Measurements from ENCODE around the gene ZNF718.
"Not testable (repeated sequence)": the region's sequence is repeated elsewhere in the genome, so short reads cannot be mapped to it uniquely, and the experiment has no call there.

The ZNF718 gene

DNA sequence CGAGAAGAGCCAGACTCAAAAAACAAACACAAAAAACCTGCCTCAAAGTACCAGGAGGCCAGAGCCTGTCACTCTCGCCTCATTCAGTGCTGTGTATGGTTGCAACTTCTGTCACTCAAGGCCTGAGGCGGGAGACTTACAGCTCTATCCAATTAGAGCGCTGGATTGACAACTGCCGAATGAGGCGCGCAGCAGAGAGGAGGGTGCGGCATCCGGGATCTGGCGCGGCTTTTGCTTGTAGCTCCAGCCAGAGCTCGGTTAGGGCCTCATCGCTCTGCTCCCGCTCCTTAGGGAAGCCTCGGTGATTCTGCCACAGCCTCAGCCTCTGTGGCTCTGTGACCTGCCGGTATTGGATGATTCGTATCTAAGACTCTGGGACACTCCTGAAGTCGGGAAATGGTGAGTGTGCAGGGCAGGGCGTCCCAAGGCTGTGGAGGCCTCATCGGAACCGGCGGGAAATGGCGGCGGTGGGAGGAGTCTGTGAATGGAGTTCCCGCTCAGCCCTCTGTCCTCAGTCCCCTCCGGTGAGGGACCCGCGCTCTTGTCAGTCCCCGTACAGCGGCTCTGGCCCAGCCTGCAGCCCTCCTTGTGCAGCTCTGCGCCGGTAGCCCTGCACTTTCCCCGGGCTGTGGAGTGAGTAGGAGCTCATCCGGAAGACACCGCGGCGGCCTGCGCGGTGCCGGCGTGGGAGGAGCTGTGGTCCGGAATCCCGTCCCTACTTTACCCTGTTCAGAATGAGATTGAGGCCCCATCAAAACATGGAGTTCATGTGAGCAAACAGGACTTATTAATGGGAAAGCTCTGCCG lies at the start of gene ZNF718:
TSS of gene ZNF718 (plus strand) at position 227 of the 807 bp plus-strand sequence. CDS start at position 397, 170 bp downstream.
- peak; percentile 95 for DNase-seq (ENCODE audit: low spot score)

GRCh38 chr4:85951-86350 lies 38.4 kb upstream of the ZNF718 start:
- DNase-seq (ENCODE audit: low spot score): no peak

DNA sequence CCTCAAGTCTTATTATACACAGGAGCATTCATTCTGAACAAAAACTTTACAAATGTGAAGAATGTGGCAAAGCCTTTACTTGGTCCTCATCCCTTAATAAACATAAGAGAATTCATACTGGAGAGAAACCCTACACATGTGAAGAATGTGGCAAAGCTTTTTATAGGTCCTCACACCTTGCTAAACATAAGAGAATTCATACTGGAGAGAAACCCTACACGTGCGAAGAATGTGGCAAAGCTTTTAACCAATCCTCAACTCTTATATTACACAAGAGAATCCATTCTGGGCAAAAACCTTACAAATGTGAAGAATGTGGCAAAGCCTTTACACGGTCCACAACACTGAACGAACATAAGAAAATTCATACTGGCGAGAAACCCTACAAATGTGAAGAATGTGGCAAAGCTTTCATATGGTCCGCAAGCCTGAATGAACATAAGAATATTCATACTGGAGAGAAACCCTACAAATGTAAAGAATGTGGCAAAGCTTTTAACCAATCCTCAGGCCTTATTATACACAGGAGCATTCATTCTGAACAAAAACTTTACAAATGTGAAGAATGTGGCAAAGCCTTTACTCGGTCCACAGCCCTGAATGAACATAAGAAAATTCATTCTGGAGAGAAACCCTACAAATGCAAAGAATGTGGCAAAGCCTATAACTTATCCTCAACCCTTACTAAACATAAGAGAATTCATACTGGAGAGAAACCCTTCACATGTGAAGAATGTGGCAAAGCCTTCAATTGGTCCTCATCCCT lies 37.6 kb upstream of the ZNF718 start:
- DNase-seq (ENCODE audit: low spot score): not testable (repeated sequence)

- no peak for DNase-seq (ENCODE audit: low spot score)
Measured at GRCh38 chr4:98386-98785, 25.9 kb upstream of the ZNF718 start.

DNA sequence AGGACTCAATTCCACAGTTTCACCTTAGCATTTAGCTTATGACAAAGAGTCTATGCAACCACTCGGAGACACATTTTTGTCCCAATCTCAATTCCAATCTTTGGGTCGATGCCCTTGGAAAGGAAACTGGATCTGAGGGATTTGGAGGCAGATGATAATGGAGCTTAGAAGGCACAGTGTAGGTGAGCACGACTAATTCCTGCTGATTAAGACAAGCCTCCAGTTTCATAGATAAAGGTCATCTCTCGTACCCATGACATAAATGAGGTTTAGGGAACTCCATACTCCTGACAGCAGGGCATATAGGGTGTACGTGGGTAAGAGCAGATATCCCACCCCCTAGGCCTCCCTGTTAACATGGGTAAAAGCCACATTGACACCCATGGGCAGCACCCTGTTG lies 24.4 kb upstream of the ZNF718 start:
- no peak for DNase-seq (ENCODE audit: low spot score)

DNA sequence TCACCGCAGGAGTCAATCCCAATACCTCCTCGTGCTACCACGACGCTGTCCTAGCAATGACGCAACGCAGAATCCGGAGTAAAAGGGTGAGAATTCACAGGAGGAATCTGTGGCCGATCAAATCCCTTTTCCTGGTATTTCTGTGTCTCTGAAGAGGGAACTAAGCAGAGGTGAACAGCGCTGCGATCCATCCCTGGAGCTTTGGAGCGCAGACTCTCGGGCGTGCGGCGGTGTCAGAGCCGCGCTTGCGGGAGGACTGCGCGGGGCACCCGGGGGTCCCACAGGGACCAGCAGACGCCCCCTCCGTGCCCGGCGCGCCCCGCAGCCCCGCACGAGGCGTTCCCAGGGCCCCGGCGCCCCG lies 17.2 kb upstream of the ZNF718 start:
- DNase-seq (ENCODE audit: low spot score): no peak

GRCh38 chr4:107444-108429 lies 16.6 kb upstream of the ZNF718 start:
- DNase-seq (ENCODE audit: low spot score): no peak

DNA sequence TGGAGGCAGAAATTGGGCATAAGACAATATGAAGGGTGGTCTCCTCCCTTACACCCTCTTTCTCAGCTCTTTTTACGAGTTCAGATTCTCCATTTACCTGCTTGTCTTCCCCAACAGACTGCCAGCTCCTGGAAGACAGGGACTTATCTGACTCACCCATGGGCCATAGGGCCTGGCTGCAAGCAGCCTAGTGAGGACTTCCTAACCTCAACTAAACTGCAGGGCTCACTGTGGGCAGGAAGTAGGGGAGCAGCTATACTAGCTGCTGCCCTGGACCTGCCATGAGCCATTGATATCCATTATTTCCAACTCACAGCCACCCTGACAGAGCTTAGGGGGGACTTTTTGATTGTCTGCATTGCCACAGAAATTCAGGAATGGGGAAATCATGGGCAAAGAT lies 11.5 kb upstream of the ZNF718 start:
- DNase-seq (ENCODE audit: low spot score): no peak

DNA sequence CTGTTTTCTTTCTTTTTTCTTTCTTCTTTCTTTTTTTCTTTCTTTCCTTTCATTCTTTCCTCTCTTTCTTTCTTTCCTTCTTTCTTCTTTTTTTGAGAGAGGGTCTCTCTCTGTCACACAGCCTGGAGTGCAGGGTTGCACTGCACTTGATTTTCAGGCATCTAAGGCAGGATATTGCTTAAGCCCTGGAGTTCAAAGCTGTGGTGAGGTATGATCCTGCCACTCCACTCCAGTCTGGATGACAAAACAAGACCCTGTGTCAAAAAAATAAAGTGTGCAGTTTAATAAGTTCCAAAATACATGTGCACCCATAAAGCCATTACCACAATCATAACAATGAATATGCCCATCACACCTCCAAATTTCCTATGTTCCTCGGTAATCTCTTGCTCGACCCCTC lies 10.6 kb upstream of the ZNF718 start:
- no peak for DNase-seq (ENCODE audit: low spot score)

DNA sequence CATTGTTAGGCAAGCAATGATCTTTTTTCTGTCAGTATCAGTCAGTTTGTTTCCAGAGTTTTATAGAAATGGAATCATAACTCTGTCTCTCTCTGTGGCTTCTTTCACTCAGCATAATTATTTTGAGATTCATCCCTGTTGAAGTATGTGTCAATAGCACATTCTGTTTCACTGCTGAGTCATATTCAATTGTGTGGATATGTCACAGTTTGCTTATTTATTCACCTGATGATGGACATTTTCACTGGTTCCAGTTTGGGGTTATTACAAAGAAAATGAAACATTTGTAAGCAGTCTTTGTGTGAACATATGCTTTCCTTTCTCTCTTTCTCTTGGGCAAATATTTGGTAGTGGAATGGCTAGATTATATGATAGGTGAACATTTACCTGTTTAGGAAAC lies 10.2 kb upstream of the ZNF718 start:
- no peak for DNase-seq (ENCODE audit: low spot score)

DNA sequence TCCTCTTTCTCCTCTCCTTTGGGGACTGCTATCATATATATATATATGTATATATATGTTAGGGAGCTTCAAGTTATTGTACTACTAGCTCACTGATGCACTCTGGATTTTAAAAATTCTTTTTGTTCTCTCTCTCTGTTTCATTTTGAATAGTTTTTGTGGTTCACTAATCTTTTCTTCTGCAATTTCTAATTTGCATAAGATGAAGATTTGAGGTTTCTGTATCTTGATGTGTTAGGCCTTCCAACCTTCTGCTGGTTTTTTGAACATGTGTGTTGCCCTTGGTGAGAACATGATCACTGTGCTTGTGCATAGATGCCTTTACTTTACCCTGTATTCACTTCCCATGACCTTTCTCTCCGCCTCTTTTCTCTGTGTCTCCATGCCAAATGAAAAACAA lies 7.8 kb upstream of the ZNF718 start:
- DNase-seq (ENCODE audit: low spot score): no peak

DNA sequence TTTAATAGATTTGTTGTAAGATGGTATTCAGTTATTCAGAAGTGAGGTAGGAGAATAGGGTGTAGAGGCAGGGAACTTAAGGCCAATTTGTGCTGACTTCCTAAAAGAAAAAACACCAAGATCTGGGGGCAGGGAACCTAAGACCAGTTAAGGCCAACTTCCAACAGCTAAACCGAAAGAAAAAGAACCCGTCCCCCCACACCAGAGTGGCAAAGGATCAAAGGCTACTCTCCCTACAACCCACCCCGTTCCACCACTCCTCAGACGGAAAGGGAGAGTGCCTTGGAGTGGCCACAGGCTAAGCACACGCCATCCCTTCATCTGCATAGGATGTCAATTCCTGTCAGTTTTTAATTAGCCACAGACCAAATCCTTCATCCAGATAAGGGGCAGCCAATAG lies 3.7 kb upstream of the ZNF718 start:
- DNase-seq (ENCODE audit: low spot score): no peak

GRCh38 chr4:121408-122084 lies 2.8 kb upstream of the ZNF718 start:
- DNase-seq (ENCODE audit: low spot score): no peak

- not testable (repeated sequence) for DNase-seq (ENCODE audit: low spot score)
Measured at GRCh38 chr4:123922-124274, 403 bp upstream of the ZNF718 start.

DNA sequence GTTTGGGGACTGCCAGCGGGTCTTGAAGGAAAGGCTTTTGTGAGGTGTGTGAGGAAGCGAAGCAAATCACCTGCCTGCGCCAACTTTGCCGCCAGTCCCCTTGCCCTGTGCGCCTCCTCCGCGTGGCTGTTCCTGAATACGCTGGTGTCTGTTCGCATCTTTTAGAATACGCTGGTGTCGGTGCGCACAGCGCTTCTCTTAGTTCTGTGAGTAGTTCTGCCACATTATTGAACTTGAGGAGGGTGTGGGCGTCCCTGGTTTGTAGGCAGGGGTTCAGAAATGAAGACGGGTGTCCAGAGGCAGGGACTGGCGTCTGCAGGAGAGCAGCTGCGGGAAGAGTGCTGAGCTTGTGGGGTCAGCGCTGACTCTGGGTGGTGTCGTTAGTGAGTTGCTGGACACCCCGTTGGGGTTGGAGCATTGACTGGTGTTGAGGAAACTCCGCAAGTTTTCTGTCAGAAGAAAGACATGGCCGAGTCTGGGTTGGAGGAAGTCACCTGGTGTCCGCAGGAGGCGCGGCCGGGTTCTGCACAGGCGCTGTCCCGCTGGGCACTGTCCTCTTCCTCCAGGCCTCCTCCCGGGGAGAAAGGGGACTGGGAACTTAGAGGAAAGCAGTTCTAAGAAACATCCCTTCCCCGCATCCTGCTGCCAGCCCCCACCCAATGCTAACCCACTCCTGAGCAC lies 930 bp downstream of the ZNF718 start:
- peak; percentile 21 for DNase-seq (ENCODE audit: low spot score)

GRCh38 chr4:125833-126232 lies 1.5 kb downstream of the ZNF718 start:
- no peak for DNase-seq (ENCODE audit: low spot score)

DNA sequence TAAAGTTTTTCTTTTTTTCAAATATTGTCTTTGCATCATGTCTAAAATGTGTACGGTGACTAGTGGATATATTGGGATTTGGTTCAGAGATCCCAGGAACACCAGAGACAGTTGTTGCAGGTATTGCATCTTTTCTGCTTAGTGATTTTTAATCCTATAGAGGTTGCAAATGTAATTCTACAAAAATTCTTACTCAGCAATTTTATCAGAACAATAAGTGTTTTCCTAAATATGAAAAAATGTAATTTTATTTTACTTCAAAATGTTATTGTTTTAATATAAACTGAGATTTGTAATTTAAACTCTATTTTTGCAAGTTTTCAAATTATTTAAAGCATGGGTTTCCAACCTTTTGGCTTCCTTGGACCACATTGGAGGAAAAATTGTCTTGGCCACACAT lies 8.2 kb downstream of the ZNF718 start:
- no peak for DNase-seq (ENCODE audit: low spot score)

DNA sequence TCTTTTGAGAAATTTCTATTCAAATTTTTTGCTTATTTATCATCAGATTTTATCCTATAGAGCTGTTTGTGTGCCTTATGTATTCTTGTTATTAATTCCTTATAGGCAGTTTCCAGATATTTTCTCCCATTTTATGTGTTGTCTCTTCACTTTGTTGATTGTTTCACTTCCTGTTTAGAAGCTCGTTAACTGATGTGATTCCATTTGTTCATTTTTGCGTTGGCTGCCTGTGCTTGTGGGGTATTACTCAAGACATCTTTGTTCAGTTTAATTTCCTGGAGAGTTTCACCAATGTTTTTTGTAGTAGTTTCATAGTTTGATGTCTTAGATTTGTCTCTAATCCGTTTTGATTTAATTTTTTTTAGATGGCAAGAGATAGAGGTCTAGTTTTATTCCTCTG lies 14.6 kb downstream of the ZNF718 start:
- DNase-seq (ENCODE audit: low spot score): no peak

DNA sequence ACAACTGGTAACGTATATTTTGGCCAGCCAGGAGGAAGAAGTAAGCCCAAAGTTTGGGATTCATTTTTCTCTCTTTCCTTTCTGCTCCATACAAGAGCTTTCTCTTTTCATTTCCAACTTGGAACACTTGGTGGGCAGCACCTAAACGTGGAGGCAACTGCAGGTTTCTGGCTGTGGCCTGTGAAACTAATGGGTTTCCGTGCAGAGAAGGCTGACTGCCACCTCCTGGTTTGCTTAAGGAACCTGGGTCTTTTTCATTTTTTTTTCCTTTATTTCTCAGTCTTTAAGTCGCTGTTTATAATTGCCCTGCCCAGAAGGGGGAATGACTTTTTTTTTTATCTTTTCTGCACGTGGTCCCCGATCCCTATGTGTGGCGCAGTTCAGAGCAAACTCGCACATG lies 15.4 kb downstream of the ZNF718 start:
- DNase-seq (ENCODE audit: low spot score): no peak

DNA sequence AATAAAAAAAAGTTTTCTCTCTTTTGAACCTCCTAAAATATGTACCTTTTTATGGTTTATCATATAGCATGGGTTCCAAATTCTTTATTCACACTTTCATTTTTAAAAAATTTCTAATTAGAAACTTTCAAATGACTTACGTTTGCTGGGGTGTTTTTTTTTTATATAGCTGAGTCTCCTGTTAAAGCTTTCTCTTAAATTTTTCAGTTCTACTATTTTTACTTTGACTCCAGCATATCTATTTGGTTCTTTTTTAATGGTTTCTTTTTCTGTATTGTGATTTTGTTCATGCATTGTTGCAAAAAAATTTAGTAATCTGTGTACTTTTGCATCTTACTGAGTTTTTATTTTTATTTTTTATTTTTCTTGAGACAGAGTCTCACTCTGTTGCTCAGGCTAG lies 22.3 kb downstream of the ZNF718 start:
- DNase-seq (ENCODE audit: low spot score): no peak

GRCh38 chr4:147233-147632 lies 22.9 kb downstream of the ZNF718 start:
- no peak for DNase-seq (ENCODE audit: low spot score)

Data from kidney capillary endothelial cell (primary cell).